T-helper 1 cell treated with Interleukin-12 subunit alpha and Interleukin-12 subunit beta and Interleukin-4 antibody, amounts not matched to agents 30 μg/mL and 1 μg/mL, for 36 hours (primary cell): ENCODE measurements around the gene F7.

ENCODE experiments used
- H3K27ac Mint-ChIP-seq: one replicate; pipeline ENCODE4 v1.8.0; 2021; ENCODE audit warnings: mild to moderate bottlenecking, mixed read lengths
- H3K27me3 Mint-ChIP-seq: one replicate; pipeline ENCODE4 v1.8.0; 2021; ENCODE audit warnings: low read depth, mixed read lengths
- H3K36me3 Mint-ChIP-seq: one replicate; pipeline ENCODE4 v1.8.0; 2021; ENCODE audit warnings: low read depth, mixed read lengths
- H3K4me1 Mint-ChIP-seq: one replicate; pipeline ENCODE4 v1.8.0; 2021; ENCODE audit warnings: low read depth, mixed read lengths
- H3K4me3 Mint-ChIP-seq: one replicate; pipeline ENCODE4 v1.8.0; 2021; ENCODE audit warnings: mild to moderate bottlenecking, moderate library complexity, mixed read lengths
- H3K9me3 Mint-ChIP-seq: one replicate; pipeline ENCODE4 v1.8.0; 2021; ENCODE audit warnings: mixed read lengths

Gene F7

GRCh38 chr13:113064534-113065405, 40.8 kb upstream of the F7 start:
- Mint-ChIP-seq H3K27ac (no peak overlapping the region), H3K9me3 (no peaks in the 10 kb centered on the region), H3K36me3 (no peaks in the 10 kb centered on the region), H3K4me1 (no peaks in the 10 kb centered on the region), H3K4me3 (no peak overlapping the region), H3K27me3 (no peaks in the 10 kb centered on the region)

DNA sequence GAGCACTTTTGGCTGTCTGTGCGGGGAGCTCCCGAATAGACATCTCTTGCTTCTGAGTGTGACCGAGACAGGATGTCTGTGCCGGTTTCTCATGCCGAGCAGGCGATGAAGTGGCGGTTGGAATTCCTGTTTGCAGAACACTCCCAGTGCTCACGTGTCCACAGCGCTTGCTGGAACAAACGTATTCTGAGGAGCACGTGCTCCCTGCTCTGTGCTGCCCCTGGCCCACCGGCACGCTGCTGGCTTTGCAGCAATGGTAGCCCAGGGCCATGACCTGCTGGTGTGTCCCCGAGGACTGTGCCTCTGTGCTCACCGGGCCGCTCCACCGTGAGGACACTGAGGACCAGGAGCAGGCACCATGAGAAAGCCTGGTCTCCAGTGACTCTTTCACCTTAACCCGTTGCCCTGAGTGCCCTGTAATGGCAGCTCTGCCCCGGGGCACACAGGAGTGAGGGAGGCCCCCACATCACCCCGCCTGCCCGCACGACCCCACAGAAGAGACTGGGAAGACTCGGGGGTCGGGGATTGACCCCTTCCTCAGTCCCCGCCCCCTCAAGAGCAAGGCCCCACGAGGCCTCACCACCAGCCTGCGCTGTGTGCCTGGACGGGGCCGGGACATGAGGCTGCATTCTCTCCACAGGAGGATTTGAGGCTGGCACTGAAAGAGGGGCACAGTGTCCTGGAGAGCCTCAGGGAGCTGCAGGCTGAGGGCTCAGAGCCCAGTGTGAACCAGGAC, 40.0 kb upstream of the F7 start:
- no peak overlapping the region for H3K4me3 Mint-ChIP-seq
- H3K27ac Mint-ChIP-seq: peak overlapping the region; percentile 36
- H3K27me3 Mint-ChIP-seq: no peaks in the 10 kb centered on the region
- H3K4me1 Mint-ChIP-seq: no peaks in the 10 kb centered on the region
- no peaks in the 10 kb centered on the region for H3K9me3 Mint-ChIP-seq
- H3K36me3 Mint-ChIP-seq: no peaks in the 10 kb centered on the region

- H3K9me3 Mint-ChIP-seq: no peaks in the 10 kb centered on the region
- no peaks in the 10 kb centered on the region for H3K27me3 Mint-ChIP-seq
- H3K27ac Mint-ChIP-seq: no peak overlapping the region
- H3K4me3 Mint-ChIP-seq: no peak overlapping the region
- no peaks in the 10 kb centered on the region for H3K4me1 Mint-ChIP-seq
- no peaks in the 10 kb centered on the region for H3K36me3 Mint-ChIP-seq
Measured at GRCh38 chr13:113066142-113066455, 39.5 kb upstream of the F7 start.

GRCh38 chr13:113066746-113067145, 38.8 kb upstream of the F7 start:
- no peaks in the 10 kb centered on the region for H3K9me3 Mint-ChIP-seq
- H3K4me3 Mint-ChIP-seq: no peak overlapping the region
- no peaks in the 10 kb centered on the region for H3K36me3 Mint-ChIP-seq
- H3K27ac Mint-ChIP-seq: no peak overlapping the region
- no peaks in the 10 kb centered on the region for H3K4me1 Mint-ChIP-seq
- no peaks in the 10 kb centered on the region for H3K27me3 Mint-ChIP-seq

GRCh38 chr13:113069861-113070805, 35.5 kb upstream of the F7 start:
- H3K4me3 Mint-ChIP-seq: no peak overlapping the region
- no peaks in the 10 kb centered on the region for H3K4me1 Mint-ChIP-seq
- H3K9me3 Mint-ChIP-seq: no peaks in the 10 kb centered on the region
- H3K36me3 Mint-ChIP-seq: no peaks in the 10 kb centered on the region
- H3K27me3 Mint-ChIP-seq: peaks cover 4% of the 10 kb centered on the region
- no peak overlapping the region for H3K27ac Mint-ChIP-seq

DNA sequence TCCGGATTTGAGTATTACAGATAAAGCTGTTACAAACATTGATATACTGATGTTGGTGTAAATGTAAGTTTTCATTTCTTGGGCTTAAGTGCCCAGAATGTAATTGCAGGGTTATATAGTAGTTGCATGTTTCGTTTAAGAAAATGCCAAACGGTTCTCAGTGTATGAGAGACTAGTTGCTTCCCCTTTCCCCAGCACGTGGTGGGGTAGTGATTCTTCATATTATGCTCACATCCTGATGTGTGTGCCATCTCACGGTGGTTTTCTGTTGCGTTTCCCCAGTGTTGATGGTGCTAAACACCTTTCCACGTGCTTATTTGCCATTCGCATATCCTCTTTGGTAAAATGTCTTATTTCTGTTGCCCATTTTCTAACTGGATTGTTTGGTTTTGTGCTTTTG, 34.7 kb upstream of the F7 start:
- Mint-ChIP-seq H3K27ac (no peak overlapping the region), H3K36me3 (no peaks in the 10 kb centered on the region), H3K27me3 (peaks cover 4% of the 10 kb centered on the region), H3K4me3 (no peak overlapping the region), H3K9me3 (no peaks in the 10 kb centered on the region), H3K4me1 (no peaks in the 10 kb centered on the region)

GRCh38 chr13:113072376-113072775, 33.2 kb upstream of the F7 start:
- H3K4me1 Mint-ChIP-seq: no peaks in the 10 kb centered on the region
- no peak overlapping the region for H3K27ac Mint-ChIP-seq
- H3K27me3 Mint-ChIP-seq: peaks cover 4% of the 10 kb centered on the region
- H3K9me3 Mint-ChIP-seq: no peaks in the 10 kb centered on the region
- H3K36me3 Mint-ChIP-seq: no peaks in the 10 kb centered on the region
- no peak overlapping the region for H3K4me3 Mint-ChIP-seq

GRCh38 chr13:113073942-113074341, 31.6 kb upstream of the F7 start:
- Mint-ChIP-seq H3K4me3 (no peak overlapping the region), H3K27me3 (peaks cover 4% of the 10 kb centered on the region), H3K4me1 (no peaks in the 10 kb centered on the region), H3K27ac (no peak overlapping the region), H3K9me3 (no peaks in the 10 kb centered on the region), H3K36me3 (no peaks in the 10 kb centered on the region)

GRCh38 chr13:113074401-113074800, 31.2 kb upstream of the F7 start:
- Mint-ChIP-seq H3K4me3 (no peak overlapping the region), H3K27ac (no peak overlapping the region), H3K36me3 (no peaks in the 10 kb centered on the region), H3K27me3 (peaks cover 4% of the 10 kb centered on the region), H3K4me1 (no peaks in the 10 kb centered on the region), H3K9me3 (no peaks in the 10 kb centered on the region)

DNA sequence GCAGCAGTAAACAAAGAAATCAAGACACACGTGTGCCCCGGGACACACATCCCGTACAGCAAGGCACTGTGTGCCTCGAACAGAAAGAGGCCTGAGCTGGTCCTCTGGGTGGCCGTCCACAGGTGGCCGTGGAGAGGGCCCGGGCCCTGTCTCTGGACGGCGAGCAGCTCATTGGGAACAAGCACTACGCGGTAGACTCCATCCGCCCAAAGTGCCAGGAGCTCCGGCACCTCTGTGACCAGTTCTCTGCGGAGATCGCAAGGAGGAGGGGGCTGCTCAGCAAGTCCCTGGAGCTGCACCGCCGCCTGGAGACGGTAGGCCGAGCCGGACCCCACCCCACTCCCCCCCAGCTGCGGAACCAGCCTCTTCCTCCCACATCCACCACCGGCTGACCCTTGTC, 30.7 kb upstream of the F7 start:
- no peaks in the 10 kb centered on the region for H3K36me3 Mint-ChIP-seq
- H3K27me3 Mint-ChIP-seq: peaks cover 4% of the 10 kb centered on the region

DNA sequence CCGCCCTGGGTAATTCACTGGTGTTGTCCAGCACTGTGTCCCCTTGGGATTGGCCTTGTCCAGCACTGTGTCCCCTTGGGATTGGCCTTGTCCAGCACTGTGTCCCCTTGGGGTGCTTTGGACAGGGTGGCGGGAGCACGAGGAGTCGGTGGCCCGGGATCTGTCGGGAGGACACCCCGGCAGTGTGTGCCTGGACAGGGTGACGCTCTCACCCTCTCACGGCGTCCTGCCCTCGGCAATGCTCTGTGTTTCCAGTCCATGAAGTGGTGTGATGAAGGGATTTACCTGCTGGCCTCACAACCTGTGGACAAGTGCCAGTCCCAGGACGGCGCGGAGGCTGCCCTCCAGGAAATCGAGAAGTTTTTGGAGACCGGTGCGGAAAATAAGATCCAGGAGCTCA, 29.9 kb upstream of the F7 start:
- H3K4me3 Mint-ChIP-seq: no peak overlapping the region
- H3K9me3 Mint-ChIP-seq: no peaks in the 10 kb centered on the region
- H3K27me3 Mint-ChIP-seq: peaks cover 4% of the 10 kb centered on the region
- H3K36me3 Mint-ChIP-seq: no peaks in the 10 kb centered on the region
- no peaks in the 10 kb centered on the region for H3K4me1 Mint-ChIP-seq
- H3K27ac Mint-ChIP-seq: no peak overlapping the region

More for the DNA sequence above, 30.7 kb upstream of the F7 start:
- Mint-ChIP-seq H3K4me3 (no peak overlapping the region), H3K27ac (no peak overlapping the region), H3K4me1 (no peaks in the 10 kb centered on the region), H3K9me3 (no peaks in the 10 kb centered on the region)

GRCh38 chr13:113076681-113077401, 28.8 kb upstream of the F7 start:
- Mint-ChIP-seq H3K27me3 (peaks cover 4% of the 10 kb centered on the region), H3K4me3 (no peak overlapping the region), H3K36me3 (no peaks in the 10 kb centered on the region), H3K27ac (no peak overlapping the region), H3K4me1 (no peaks in the 10 kb centered on the region), H3K9me3 (no peaks in the 10 kb centered on the region)

- Mint-ChIP-seq H3K27me3 (peaks cover 4% of the 10 kb centered on the region), H3K9me3 (no peaks in the 10 kb centered on the region), H3K36me3 (no peaks in the 10 kb centered on the region)
Measured at GRCh38 chr13:113077566-113077952, 28.0 kb upstream of the F7 start.

More at GRCh38 chr13:113077566-113077952, 28.0 kb upstream of the F7 start:
- H3K4me3 Mint-ChIP-seq: no peak overlapping the region
- H3K4me1 Mint-ChIP-seq: no peaks in the 10 kb centered on the region
- no peak overlapping the region for H3K27ac Mint-ChIP-seq
